Panc1 (cell line): ENCODE data around the gene SLC38A1. TPM values are rescaled to one million over a fixed set of nuclear protein-coding genes. Genes with fewer than 3 reads are reported as not detected.

Experiments
- ATAC-seq: fragments of 200-7000 bp; cut with Tn5 transposase; 2 replicates; pipeline ENCODE4 v1.9.1; 2020; ENCODE audit warnings: mild to moderate bottlenecking, moderate library complexity
- BruUV-seq: library from RNA; stranded (reverse); fragments of 400-500 nt; replicated peaks from 2 replicates; lab custom pipeline; 2021; lab: Mats Ljungman, UMichigan
- CTCF ChIA-PET: fragments of 300-600 bp; sonication (Branson Sonifier 250); formaldehyde crosslinking; loops from one replicate; lab custom pipeline; 2022; ENCODE audit warnings: antibody characterized with exemption; lab: Charles Lee
- POLR2A ChIA-PET: fragments of 300-600 bp; sonication (Branson Sonifier 250); formaldehyde crosslinking; loops from one replicate; lab custom pipeline; 2022; ENCODE audit warnings: antibody characterized with exemption; lab: Charles Lee
- DNase-seq: peaks from one replicate; pipeline ENCODE4 v3.0.0-alpha.2; 2010; ENCODE audit warnings: low read depth, low spot score
- H3K27ac ChIP-seq: 2 replicates; pipeline ENCODE4 v1.5.1; 2011; ENCODE audit warnings: mild to moderate bottlenecking, low read length, inconsistent platforms
- H3K27me3 ChIP-seq: fragments of 200-500 bp; sonication (Bioruptor generic); 2 replicates; pipeline ENCODE4 v1.6.0; 2014; ENCODE audit warnings: low read length, inconsistent platforms; ENCODE audit not compliant: control insufficient read depth, insufficient read depth
- H3K36me3 ChIP-seq: fragments of 200-500 bp; sonication (Bioruptor generic); 2 replicates; pipeline ENCODE4 v1.5.1; 2014; ENCODE audit warnings: inconsistent platforms, mild to moderate bottlenecking, low read length, moderate library complexity; ENCODE audit not compliant: control insufficient read depth, insufficient read depth
- H3K4me1 ChIP-seq: 2 replicates; pipeline ENCODE4 v1.5.1; 2011; ENCODE audit warnings: inconsistent platforms, mild to moderate bottlenecking, low read length, moderate library complexity; ENCODE audit not compliant: control insufficient read depth, insufficient read depth
- H3K4me3 ChIP-seq, 2 experiments: 2 replicates each; pipeline ENCODE4 v1.5.1; 2011 to 2012; ENCODE audit warnings: low read depth in 2 of 2, low read length in 2 of 2, mild to moderate bottlenecking in 2 of 2, inconsistent platforms in 1 of 2, moderate library complexity in 1 of 2
- H3K9me3 ChIP-seq: fragments of 200-500 bp; sonication (Bioruptor generic); 2 replicates; pipeline ENCODE4 v1.5.1; 2014; ENCODE audit warnings: low read depth, mild to moderate bottlenecking, inconsistent platforms, low read length, moderate library complexity; ENCODE audit not compliant: control insufficient read depth, insufficient read depth
- POLR2AphosphoS5 ChIP-seq: IDR thresholded peaks from 2 replicates; pipeline ENCODE4 v1.6.1; 2012; ENCODE audit warnings: mild to moderate bottlenecking, low read depth, low read length, moderate library complexity
- SIN3A ChIP-seq: IDR thresholded peaks from 2 replicates; pipeline ENCODE4 v1.6.1; 2012; ENCODE audit warnings: low read depth, mild to moderate bottlenecking, low read length, moderate library complexity, borderline replicate concordance; ENCODE audit not compliant: insufficient read depth
- TCF7L2 ChIP-seq: IDR thresholded peaks from 2 replicates; pipeline ENCODE4 v1.6.1; 2011; ENCODE audit warnings: mild to moderate bottlenecking, low read depth, low read length, inconsistent platforms
- in situ Hi-C: cut with HindIII; loops from 2 replicates; pipeline ENCODE4 v1.10.0; 2016; ENCODE audit warnings: low sequenced_read_pairs, low pct_unique_long_range_greater_than_20kb
- intact Hi-C: fragments of 100-400 bp; cut with micrococcal nuclease; formaldehyde crosslinking; loops from one replicate; pipeline ENCODE4 v1.10.0; 2022; ENCODE audit not compliant: unreplicated experiment
- total RNA-seq: library from RNA; stranded (reverse); gene quantifications from one replicate; pipeline ENCODE4 v1.2.1, GENCODE V29; 2021; ENCODE audit not compliant: unreplicated experiment
- TF ChIP-seq, protein P1 (sequence below): fragments of 450-650 bp; IDR thresholded peaks from 2 replicates; pipeline ENCODE4 v1.5.1; 2017; ENCODE audit warnings: mild to moderate bottlenecking
- TF ChIP-seq, protein P2 (sequence below), 2 experiments: IDR thresholded peaks; 2 replicates each; pipeline ENCODE4 v1.6.1; 2011 to 2012; ENCODE audit warnings: low read depth in 2 of 2, control low read depth in 1 of 2, low read length in 1 of 2, mild to moderate bottlenecking in 1 of 2, moderate library complexity in 1 of 2; ENCODE audit not compliant: insufficient read depth in 1 of 2

The SLC38A1 gene
- total RNA-seq, 1 experiment from 2014 or later, result 127 TPM

DNA sequence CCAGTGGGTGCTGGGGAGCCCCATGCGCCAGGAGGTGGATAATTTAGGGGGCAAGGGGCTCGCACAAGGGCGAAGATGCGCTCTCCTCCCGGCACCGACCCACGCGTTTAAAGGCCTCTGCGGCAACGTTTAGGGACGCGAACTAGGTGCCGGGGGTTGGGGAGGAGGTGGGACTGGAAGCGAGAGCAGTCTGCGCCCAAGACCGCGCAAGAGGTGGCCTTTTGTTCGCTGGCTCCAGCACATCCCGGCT is 1.3 kb downstream of the SLC38A1 start:
- POLR2A ChIA-PET, result no interaction called here
- 0 out of 2 replicates have a peak, but pooled peaks have one; percentile 7 for ATAC-seq
- CTCF ChIA-PET, result no interaction called here
- no peaks in the 10 kb centered on the region for H3K9me3 ChIP-seq
- H3K36me3 ChIP-seq, result peaks cover 7% of the 10 kb centered on the region; the same call in 1 of the 2 replicates
- H3K4me1 ChIP-seq, result peaks cover 46% of the 10 kb centered on the region
- in situ Hi-C loops, result no loop called here
- H3K27ac ChIP-seq, result peak overlapping the region; percentile 99
- BruUV-seq, result no TSS peak
- peak overlapping the region; percentile 97 to 98 for H3K4me3 ChIP-seq
- no peaks in the 10 kb centered on the region for H3K27me3 ChIP-seq
- TF ChIP-seq, protein P1, sequence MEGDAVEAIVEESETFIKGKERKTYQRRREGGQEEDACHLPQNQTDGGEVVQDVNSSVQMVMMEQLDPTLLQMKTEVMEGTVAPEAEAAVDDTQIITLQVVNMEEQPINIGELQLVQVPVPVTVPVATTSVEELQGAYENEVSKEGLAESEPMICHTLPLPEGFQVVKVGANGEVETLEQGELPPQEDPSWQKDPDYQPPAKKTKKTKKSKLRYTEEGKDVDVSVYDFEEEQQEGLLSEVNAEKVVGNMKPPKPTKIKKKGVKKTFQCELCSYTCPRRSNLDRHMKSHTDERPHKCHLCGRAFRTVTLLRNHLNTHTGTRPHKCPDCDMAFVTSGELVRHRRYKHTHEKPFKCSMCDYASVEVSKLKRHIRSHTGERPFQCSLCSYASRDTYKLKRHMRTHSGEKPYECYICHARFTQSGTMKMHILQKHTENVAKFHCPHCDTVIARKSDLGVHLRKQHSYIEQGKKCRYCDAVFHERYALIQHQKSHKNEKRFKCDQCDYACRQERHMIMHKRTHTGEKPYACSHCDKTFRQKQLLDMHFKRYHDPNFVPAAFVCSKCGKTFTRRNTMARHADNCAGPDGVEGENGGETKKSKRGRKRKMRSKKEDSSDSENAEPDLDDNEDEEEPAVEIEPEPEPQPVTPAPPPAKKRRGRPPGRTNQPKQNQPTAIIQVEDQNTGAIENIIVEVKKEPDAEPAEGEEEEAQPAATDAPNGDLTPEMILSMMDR, result no peak
- no peak for TF ChIP-seq POLR2AphosphoS5
- TF ChIP-seq, protein P2, sequence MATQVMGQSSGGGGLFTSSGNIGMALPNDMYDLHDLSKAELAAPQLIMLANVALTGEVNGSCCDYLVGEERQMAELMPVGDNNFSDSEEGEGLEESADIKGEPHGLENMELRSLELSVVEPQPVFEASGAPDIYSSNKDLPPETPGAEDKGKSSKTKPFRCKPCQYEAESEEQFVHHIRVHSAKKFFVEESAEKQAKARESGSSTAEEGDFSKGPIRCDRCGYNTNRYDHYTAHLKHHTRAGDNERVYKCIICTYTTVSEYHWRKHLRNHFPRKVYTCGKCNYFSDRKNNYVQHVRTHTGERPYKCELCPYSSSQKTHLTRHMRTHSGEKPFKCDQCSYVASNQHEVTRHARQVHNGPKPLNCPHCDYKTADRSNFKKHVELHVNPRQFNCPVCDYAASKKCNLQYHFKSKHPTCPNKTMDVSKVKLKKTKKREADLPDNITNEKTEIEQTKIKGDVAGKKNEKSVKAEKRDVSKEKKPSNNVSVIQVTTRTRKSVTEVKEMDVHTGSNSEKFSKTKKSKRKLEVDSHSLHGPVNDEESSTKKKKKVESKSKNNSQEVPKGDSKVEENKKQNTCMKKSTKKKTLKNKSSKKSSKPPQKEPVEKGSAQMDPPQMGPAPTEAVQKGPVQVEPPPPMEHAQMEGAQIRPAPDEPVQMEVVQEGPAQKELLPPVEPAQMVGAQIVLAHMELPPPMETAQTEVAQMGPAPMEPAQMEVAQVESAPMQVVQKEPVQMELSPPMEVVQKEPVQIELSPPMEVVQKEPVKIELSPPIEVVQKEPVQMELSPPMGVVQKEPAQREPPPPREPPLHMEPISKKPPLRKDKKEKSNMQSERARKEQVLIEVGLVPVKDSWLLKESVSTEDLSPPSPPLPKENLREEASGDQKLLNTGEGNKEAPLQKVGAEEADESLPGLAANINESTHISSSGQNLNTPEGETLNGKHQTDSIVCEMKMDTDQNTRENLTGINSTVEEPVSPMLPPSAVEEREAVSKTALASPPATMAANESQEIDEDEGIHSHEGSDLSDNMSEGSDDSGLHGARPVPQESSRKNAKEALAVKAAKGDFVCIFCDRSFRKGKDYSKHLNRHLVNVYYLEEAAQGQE (IDR thresholded peaks at IDR 0.05; ENCODE audit: insufficient read depth in 1 of 2, low read depth in 2 of 2, low read length in 1 of 2), result no peak
- no peak for TF ChIP-seq TCF7L2
- no peak for DNase-seq
- intact Hi-C loops, result loop anchor here (10.0 kb wide), 1 partner anchor 97 kb away; no protein-coding TSS in a partner anchor

DNA sequence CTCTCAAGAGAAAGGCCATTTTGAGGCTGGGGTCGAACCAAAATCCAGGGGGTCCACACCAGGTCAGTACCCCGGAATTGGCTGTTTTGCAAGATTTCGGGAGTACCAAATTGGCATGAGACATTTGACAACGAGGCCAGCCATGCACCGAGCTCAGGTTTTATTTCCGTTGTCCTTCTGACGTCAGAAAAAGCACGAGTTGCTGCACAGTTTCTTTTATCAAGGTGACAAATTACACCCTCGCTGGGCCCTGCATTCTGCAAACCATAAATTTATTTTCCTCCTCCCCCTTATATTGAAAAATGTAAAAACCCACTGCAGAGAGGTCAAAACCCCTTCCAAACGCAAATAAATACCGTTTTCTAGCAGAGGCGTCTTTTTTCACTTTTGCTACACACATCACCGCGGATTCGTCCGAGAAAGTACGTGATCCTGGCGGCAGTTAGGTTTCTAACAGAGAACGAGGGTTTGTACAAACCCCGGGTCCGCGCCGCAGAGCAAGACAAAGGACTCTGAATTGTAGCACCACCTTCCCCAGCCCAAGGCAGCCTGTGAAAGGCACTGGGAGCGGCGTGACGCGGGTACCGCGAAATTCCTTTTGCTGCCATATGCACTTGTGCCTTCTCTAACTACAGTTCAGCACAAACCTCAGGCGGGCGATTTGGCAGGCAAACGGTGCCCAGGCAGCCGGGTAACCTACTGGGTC is 1.8 kb downstream of the SLC38A1 start:
- CTCF ChIA-PET, result no interaction called here
- in situ Hi-C loops, result no loop called here

More for the DNA sequence above, 1.8 kb downstream of the SLC38A1 start:
- peak overlapping the region; percentile 99 for H3K27ac ChIP-seq
- peak overlapping the region; percentile 97 to 98 for H3K4me3 ChIP-seq
- ATAC-seq (peak; percentile 17; the same call in 1 of the 2 replicates), DNase-seq (no peak)
- POLR2A ChIA-PET, result no interaction called here
- no peaks in the 10 kb centered on the region for H3K27me3 ChIP-seq
- no peaks in the 10 kb centered on the region for H3K9me3 ChIP-seq
- peaks cover 50% of the 10 kb centered on the region for H3K4me1 ChIP-seq
- intact Hi-C loops, result loop anchor here (10.0 kb wide), 1 partner anchor 98 kb away; no protein-coding TSS in a partner anchor
- peaks cover 7% of the 10 kb centered on the region; the same call in 1 of the 2 replicates for H3K36me3 ChIP-seq
- no TSS peak for BruUV-seq
- no peak for TF ChIP-seq TCF7L2
- TF ChIP-seq, protein P1, result no peak
- no peak for TF ChIP-seq POLR2AphosphoS5
- TF ChIP-seq, protein P2 (IDR thresholded peaks at IDR 0.05; ENCODE audit: insufficient read depth in 1 of 2, low read depth in 2 of 2, low read length in 1 of 2), result no peak
- TF ChIP-seq SIN3A, result no peak
